PC-3 (cell line): Measurements from ENCODE around the gene CACTIN.

Experiments
- EZH2 ChIP-seq: fragments of 300-600 bp; sonication (generic); IDR thresholded peaks from one replicate; pipeline ENCODE4 v1.6.1; 2017; ENCODE audit warnings: antibody characterized with exemption, mild to moderate bottlenecking, low read length; ENCODE audit not compliant: unreplicated experiment
- TF ChIP-seq, protein P1 (sequence below): fragments of 300-600 bp; sonication (generic); conservative IDR thresholded peaks from 2 replicates; pipeline ENCODE4 v1.5.1; 2017; ENCODE audit warnings: antibody characterized with exemption, low read depth, mild to moderate bottlenecking, low read length

GRCh38 chr19:3657395-3657769 lies 30.8 kb upstream of the CACTIN start:
- TF ChIP-seq EZH2 = no peak
- TF ChIP-seq, protein P1, sequence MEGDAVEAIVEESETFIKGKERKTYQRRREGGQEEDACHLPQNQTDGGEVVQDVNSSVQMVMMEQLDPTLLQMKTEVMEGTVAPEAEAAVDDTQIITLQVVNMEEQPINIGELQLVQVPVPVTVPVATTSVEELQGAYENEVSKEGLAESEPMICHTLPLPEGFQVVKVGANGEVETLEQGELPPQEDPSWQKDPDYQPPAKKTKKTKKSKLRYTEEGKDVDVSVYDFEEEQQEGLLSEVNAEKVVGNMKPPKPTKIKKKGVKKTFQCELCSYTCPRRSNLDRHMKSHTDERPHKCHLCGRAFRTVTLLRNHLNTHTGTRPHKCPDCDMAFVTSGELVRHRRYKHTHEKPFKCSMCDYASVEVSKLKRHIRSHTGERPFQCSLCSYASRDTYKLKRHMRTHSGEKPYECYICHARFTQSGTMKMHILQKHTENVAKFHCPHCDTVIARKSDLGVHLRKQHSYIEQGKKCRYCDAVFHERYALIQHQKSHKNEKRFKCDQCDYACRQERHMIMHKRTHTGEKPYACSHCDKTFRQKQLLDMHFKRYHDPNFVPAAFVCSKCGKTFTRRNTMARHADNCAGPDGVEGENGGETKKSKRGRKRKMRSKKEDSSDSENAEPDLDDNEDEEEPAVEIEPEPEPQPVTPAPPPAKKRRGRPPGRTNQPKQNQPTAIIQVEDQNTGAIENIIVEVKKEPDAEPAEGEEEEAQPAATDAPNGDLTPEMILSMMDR = no peak
